CD14-positive monocyte (primary cell): ENCODE data around the gene FBLIM1. TPM values are rescaled to one million over a fixed set of nuclear protein-coding genes. Genes with fewer than 3 reads are reported as not detected.

Experiments used
- DNase-seq, 3 donors: peaks; one replicate each; pipeline ENCODE4 v3.0.0-alpha.2; 2011 to 2022
- H2AFZ ChIP-seq: 2 replicates; pipeline ENCODE4 v1.6.0; 2012; ENCODE audit warnings: mild to moderate bottlenecking, low read depth, low read length, inconsistent platforms; ENCODE audit not compliant: insufficient read depth, poor library complexity, severe bottlenecking
- H3K27ac ChIP-seq, 2 donors: 1 replicate in 1 of 2; 2 replicates in 1 of 2; pipeline ENCODE4 v1.5.1; 2012 to 2013; ENCODE audit warnings: low read length in 2 of 2, control low read depth in 1 of 2, inconsistent platforms in 1 of 2, low read depth in 1 of 2, mild to moderate bottlenecking in 1 of 2
- H3K27me3 ChIP-seq, 2 donors: one replicate each; pipeline versions ENCODE4 v1.6.0 to v1.6.1; 2011 to 2013; ENCODE audit warnings: low read length in 2 of 2; ENCODE audit not compliant: control insufficient read depth in 2 of 2, insufficient read depth in 2 of 2
- H3K36me3 ChIP-seq, 2 donors: replicated peaks in 1 of 2; 1 replicate in 1 of 2; 2 replicates in 1 of 2; pipeline versions ENCODE4 v1.5.1 to v1.6.1; 2012 to 2013; ENCODE audit warnings: low read length in 2 of 2, control low read depth in 1 of 2, inconsistent platforms in 1 of 2, mild to moderate bottlenecking in 1 of 2; ENCODE audit not compliant: insufficient read depth in 2 of 2, control insufficient read depth in 1 of 2
- H3K4me1 ChIP-seq, 2 donors: 1 replicate in 1 of 2; 2 replicates in 1 of 2; pipeline versions ENCODE4 v1.5.1 to v1.6.1; 2012 to 2013; ENCODE audit warnings: low read length in 2 of 2, control low read depth in 1 of 2, inconsistent platforms in 1 of 2, mild to moderate bottlenecking in 1 of 2, moderate library complexity in 1 of 2; ENCODE audit not compliant: insufficient read depth in 2 of 2, control insufficient read depth in 1 of 2
- H3K4me2 ChIP-seq: replicated peaks from 2 replicates; pipeline ENCODE3; 2012; ENCODE audit warnings: low read length, moderate library complexity, mild to moderate bottlenecking; ENCODE audit not compliant: poor library complexity, severe bottlenecking; ENCODE audit errors: extremely low read depth
- H3K4me3 ChIP-seq, 3 experiments: fragments of 200-600 bp in 1 of 3; sonication (generic) in 1 of 3; replicated peaks in 1 of 3; 1 replicate in 2 of 3; 2 replicates in 1 of 3; pipeline ENCODE4 v1.5.1; 2011 to 2013; ENCODE audit warnings: low read length in 3 of 3, mild to moderate bottlenecking in 3 of 3, control low read depth in 2 of 3, low read depth in 2 of 3, inconsistent platforms in 1 of 3, moderate library complexity in 1 of 3
- H3K79me2 ChIP-seq: 2 replicates; pipeline ENCODE4 v1.6.0; 2012; ENCODE audit warnings: mild to moderate bottlenecking, control low read depth, inconsistent platforms, low read length, moderate library complexity; ENCODE audit not compliant: insufficient read depth
- H3K9ac ChIP-seq: 2 replicates; pipeline ENCODE4 v1.6.0; 2017; ENCODE audit warnings: low read length, mild to moderate bottlenecking; ENCODE audit not compliant: insufficient read depth, poor library complexity, severe bottlenecking
- H3K9me3 ChIP-seq, 2 donors: replicated peaks in 1 of 2; 1 replicate in 1 of 2; 2 replicates in 1 of 2; pipeline versions ENCODE4 v1.5.1 to v1.6.1; 2012 to 2013; ENCODE audit warnings: low read length in 2 of 2, control low read depth in 1 of 2; ENCODE audit not compliant: control insufficient read depth in 1 of 2, insufficient read depth in 1 of 2
- H4K20me1 ChIP-seq: 2 replicates; pipeline ENCODE4 v1.6.0; 2012; ENCODE audit warnings: mild to moderate bottlenecking, low read length, control low read depth, moderate library complexity; ENCODE audit not compliant: insufficient read depth
- H3K27ac Mint-ChIP-seq, 7 donors: one replicate each; pipeline ENCODE4 v1.8.0; 2020; ENCODE audit warnings: mild to moderate bottlenecking in 7 of 7, mixed read lengths in 7 of 7, moderate library complexity in 6 of 7, inconsistent platforms in 2 of 7
- H3K27me3 Mint-ChIP-seq, 3 donors: one replicate each; pipeline ENCODE4 v1.8.0; 2021 to 2022; ENCODE audit warnings: low read depth in 3 of 3, mild to moderate bottlenecking in 3 of 3, mixed read lengths in 3 of 3, moderate library complexity in 3 of 3, inconsistent platforms in 1 of 3
- H3K36me3 Mint-ChIP-seq, 2 donors: one replicate each; pipeline ENCODE4 v1.8.0; 2020; ENCODE audit warnings: mixed read lengths in 2 of 2, inconsistent platforms in 1 of 2, mild to moderate bottlenecking in 1 of 2
- H3K4me1 Mint-ChIP-seq: one replicate; pipeline ENCODE4 v1.8.0; 2020; ENCODE audit warnings: mild to moderate bottlenecking, mixed read lengths
- H3K4me3 Mint-ChIP-seq, 2 donors: one replicate each; pipeline ENCODE4 v1.8.0; 2020; ENCODE audit warnings: mild to moderate bottlenecking in 2 of 2, mixed read lengths in 2 of 2, moderate library complexity in 1 of 2
- H3K9me3 Mint-ChIP-seq, 7 donors: one replicate each; pipeline ENCODE4 v1.8.0; 2020 to 2022; ENCODE audit warnings: mixed read lengths in 7 of 7, mild to moderate bottlenecking in 6 of 7, moderate library complexity in 6 of 7, inconsistent platforms in 2 of 7
- WGBS: methylation state at CpG from one replicate; pipeline ENCODE4 v1.1.5; 2013; ENCODE audit warnings: missing lambda C conversion rate; ENCODE audit not compliant: insufficient coverage; 5-methylcytosine and 5-hydroxymethylcytosine counted together
- intact Hi-C, 2 donors: fragments of 100-400 bp; cut with micrococcal nuclease; formaldehyde crosslinking; loops; one replicate each; pipeline versions ENCODE4 v1.15.0 to v1.15.1; 2023
- polyA plus RNA-seq, 3 donors: library from polyadenylated mRNA; depleted of rRNA in 1 of 3; unstranded in 2 of 3; stranded (reverse) in 1 of 3; fragments of 300-500 nt in 2 of 3; fragments of >200 nt in 1 of 3; fragmentation: Illumina TruSeq in 2 of 3; gene quantifications; 1 replicate in 2 of 3; 2 replicates in 1 of 3; pipeline ENCODE4 v1.2.3, GENCODE V29; 2012 to 2021
- TF ChIP-seq, protein P1 (sequence below): fragments of 200-600 bp; IDR thresholded peaks from one replicate; pipeline ENCODE4 v1.8.0; 2022; ENCODE audit warnings: antibody characterized with exemption, mild to moderate bottlenecking

Gene FBLIM1
- polyA plus RNA-seq, 3 donors, result not detected

DNA sequence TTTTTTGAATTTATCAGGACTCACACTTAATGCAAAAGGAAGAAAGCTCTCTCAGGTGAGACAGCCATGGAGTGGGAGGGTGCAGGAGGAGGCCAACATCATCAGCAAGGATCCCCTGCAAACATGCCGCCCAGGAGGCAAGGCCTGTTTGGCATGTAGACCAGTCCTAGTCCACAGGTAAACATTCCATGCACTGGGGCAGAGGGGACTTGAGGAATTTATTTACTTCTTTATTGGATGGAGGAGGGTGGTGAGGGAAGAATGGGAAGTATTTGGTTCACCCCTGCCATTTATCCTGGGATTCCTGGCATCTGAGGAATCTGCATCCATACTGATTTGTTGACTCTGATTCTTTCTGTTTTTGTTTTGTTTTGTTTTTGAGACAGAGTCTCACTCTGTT, 50.4 kb downstream of the FBLIM1 start:
- TF ChIP-seq, protein P1, sequence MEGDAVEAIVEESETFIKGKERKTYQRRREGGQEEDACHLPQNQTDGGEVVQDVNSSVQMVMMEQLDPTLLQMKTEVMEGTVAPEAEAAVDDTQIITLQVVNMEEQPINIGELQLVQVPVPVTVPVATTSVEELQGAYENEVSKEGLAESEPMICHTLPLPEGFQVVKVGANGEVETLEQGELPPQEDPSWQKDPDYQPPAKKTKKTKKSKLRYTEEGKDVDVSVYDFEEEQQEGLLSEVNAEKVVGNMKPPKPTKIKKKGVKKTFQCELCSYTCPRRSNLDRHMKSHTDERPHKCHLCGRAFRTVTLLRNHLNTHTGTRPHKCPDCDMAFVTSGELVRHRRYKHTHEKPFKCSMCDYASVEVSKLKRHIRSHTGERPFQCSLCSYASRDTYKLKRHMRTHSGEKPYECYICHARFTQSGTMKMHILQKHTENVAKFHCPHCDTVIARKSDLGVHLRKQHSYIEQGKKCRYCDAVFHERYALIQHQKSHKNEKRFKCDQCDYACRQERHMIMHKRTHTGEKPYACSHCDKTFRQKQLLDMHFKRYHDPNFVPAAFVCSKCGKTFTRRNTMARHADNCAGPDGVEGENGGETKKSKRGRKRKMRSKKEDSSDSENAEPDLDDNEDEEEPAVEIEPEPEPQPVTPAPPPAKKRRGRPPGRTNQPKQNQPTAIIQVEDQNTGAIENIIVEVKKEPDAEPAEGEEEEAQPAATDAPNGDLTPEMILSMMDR, result no peak
- Histone ChIP-seq H3K9me3 (no peaks in the 10 kb centered on the region), H3K4me1 (no peaks in the 10 kb centered on the region), H3K79me2 (no peaks in the 10 kb centered on the region), H3K4me3 (no peak overlapping the region), H4K20me1 (no peaks in the 10 kb centered on the region), H3K27me3 (no peaks in the 10 kb centered on the region), H3K36me3 (no peaks in the 10 kb centered on the region), H3K9ac (no peak overlapping the region), H2AFZ (no peak overlapping the region), H3K27ac (no peak overlapping the region), H3K4me2 (no peak overlapping the region)
- peaks cover 10 to 15% (median 12%) of the 10 kb centered on the region in 3 donors for H3K27me3 Mint-ChIP-seq
- intact Hi-C loops, result no loop called here
- H3K36me3 Mint-ChIP-seq, result no peaks in the 10 kb centered on the region
- H3K4me3 Mint-ChIP-seq, result no peak overlapping the region
- WGBS, result no CpG with 5 or more reads among the region's 1 CpG
- no peaks in the 10 kb centered on the region for H3K4me1 Mint-ChIP-seq
- H3K27ac Mint-ChIP-seq, result no peak overlapping the region
- peaks cover 0 to 1% (median 0%) of the 10 kb centered on the region in 7 donors for H3K9me3 Mint-ChIP-seq
- DNase-seq, result no peak

DNA sequence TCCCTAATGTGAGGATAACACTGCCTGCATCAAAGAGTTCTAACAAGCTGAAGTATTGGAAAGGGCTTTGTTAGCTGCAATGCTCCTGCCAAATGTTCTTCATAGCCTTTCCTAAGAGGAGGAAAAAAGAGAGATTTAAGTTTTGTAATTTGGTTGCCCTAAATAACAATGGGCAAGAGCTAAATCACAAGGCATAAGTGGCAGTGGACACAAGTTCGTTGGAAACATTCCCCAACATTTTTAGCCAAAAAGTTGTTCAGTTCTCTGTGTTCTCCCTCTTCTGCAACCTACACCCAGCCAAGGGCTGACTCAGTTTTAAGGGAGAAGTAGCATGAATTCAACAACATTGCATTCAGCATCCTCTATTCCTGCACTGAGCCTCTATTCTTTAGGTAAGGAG, 51.5 kb downstream of the FBLIM1 start:
- H3K9me3 ChIP-seq, result no peaks in the 10 kb centered on the region
- peaks cover 4 to 12% (median 8%) of the 10 kb centered on the region in 3 donors for H3K27me3 Mint-ChIP-seq

More for the DNA sequence above, 51.5 kb downstream of the FBLIM1 start:
- intact Hi-C loops, result no loop called here
- H4K20me1 ChIP-seq, result no peaks in the 10 kb centered on the region
- no peaks in the 10 kb centered on the region for H3K27me3 ChIP-seq
- H3K79me2 ChIP-seq, result no peaks in the 10 kb centered on the region
- no peak overlapping the region for H3K4me3 ChIP-seq
- no peaks in the 10 kb centered on the region for H3K36me3 ChIP-seq
- H3K27ac Mint-ChIP-seq, result no peak overlapping the region
- no peaks in the 10 kb centered on the region for H3K36me3 Mint-ChIP-seq
- no peak overlapping the region for H3K9ac ChIP-seq
- H3K9me3 Mint-ChIP-seq, result peaks cover 0 to 1% (median 0%) of the 10 kb centered on the region in 7 donors
- 86% methylated on average over 1 of the region's 1 CpG for WGBS
- TF ChIP-seq, protein P1, result no peak
- no peak overlapping the region for H3K4me3 Mint-ChIP-seq
- no peaks in the 10 kb centered on the region for H3K4me1 ChIP-seq
- H3K27ac ChIP-seq, result no peak overlapping the region
- no peaks in the 10 kb centered on the region for H3K4me1 Mint-ChIP-seq
- no peak overlapping the region for H2AFZ ChIP-seq
- no peak for DNase-seq
- H3K4me2 ChIP-seq, result no peak overlapping the region
